ENCODE data around the gene UROC1. TPM values are rescaled to one million over a fixed set of nuclear protein-coding genes. Genes with fewer than 3 reads are reported as not detected.

Gene UROC1
- total RNA-seq, 1 experiment from 2014 or later, result not detected

- H3K4me2 ChIP-seq (ENCODE audit: insufficient read depth, insufficient read length, low read length), result no peak overlapping the region
- no peak overlapping the region for H4K91ac ChIP-seq (ENCODE audit: insufficient read length, low read depth, low read length)
- H3K79me2 ChIP-seq (ENCODE audit: insufficient read depth, low read length), result no peaks in the 10 kb centered on the region
- H3K56ac ChIP-seq (ENCODE audit: insufficient read length, low read depth, low read length), result no peak overlapping the region
- H3K18ac ChIP-seq (ENCODE audit: insufficient read length, low read depth, low read length), result no peak overlapping the region
- no peak overlapping the region for H3K4ac ChIP-seq (ENCODE audit: low read depth, low read length)
- no peak overlapping the region for H2AFZ ChIP-seq (ENCODE audit: low read length)
- H3K23me2 ChIP-seq (ENCODE audit: insufficient read length, low read depth, low read length, poor library complexity, severe bottlenecking), result no peaks in the 10 kb centered on the region
- no peak overlapping the region for H3K23ac ChIP-seq (ENCODE audit: insufficient read length, low read depth, low read length)
- Mint-ChIP-seq H3K36me3 (ENCODE audit: insufficient read depth in 1 of 3, low read depth in 3 of 3) (no peaks in the 10 kb centered on the region; a peak in 1 of 7 replicates), H3K9me3 (no peaks in the 10 kb centered on the region), H3K27ac (peak overlapping the region in 1 of 3 experiments; percentile 86; a peak in 1 of 7 replicates), H3K27me3 (ENCODE audit: low read depth) (no peaks in the 10 kb centered on the region), H3K4me3 (no peak overlapping the region; a peak in 1 of 5 replicates), H3K4me1 (peaks cover 10 to 17% of the 10 kb centered on the region in 2 experiments)
- H2BK120ac ChIP-seq (ENCODE audit: low read depth, low read length, poor library complexity, severe bottlenecking), result no peak overlapping the region
- no peaks in the 10 kb centered on the region for H3K27me3 ChIP-seq (ENCODE audit: insufficient read depth, low read length)
- H3K4me1 ChIP-seq (ENCODE audit: insufficient read depth, low read length), result peaks cover 3% of the 10 kb centered on the region; the same call in 1 of the 2 replicates
- H2AK5ac ChIP-seq (ENCODE audit: insufficient read length, low read length), result no peak overlapping the region
- no peak overlapping the region for H4K8ac ChIP-seq (replicated peaks; ENCODE audit: insufficient read length, low read depth, low read length)
- H2BK15ac ChIP-seq (ENCODE audit: low read depth, low read length), result no peak overlapping the region
- no peak overlapping the region for H3K27ac ChIP-seq (ENCODE audit: insufficient read length, low read depth, low read length)
- no peak for TF ChIP-seq CTCF (conservative IDR thresholded peaks at IDR 0.05)
- H3K79me1 ChIP-seq (ENCODE audit: insufficient read depth, low read depth, low read length, poor library complexity, severe bottlenecking), result no peaks in the 10 kb centered on the region
- H4K20me1 ChIP-seq (ENCODE audit: control insufficient read depth, insufficient read depth, insufficient read length), result no peaks in the 10 kb centered on the region
- WGBS (ENCODE audit: extremely low coverage, insufficient read length, low lambda C conversion rate), result no CpG with 5 or more reads among the region's 9 CpGs
- no peak for DNase-seq
- no peak overlapping the region for H3T11ph ChIP-seq (ENCODE audit: low read length)
- no peak overlapping the region for H2BK20ac ChIP-seq (ENCODE audit: low read depth, low read length, poor library complexity, severe bottlenecking)
- H4K5ac ChIP-seq (ENCODE audit: insufficient read length, low read depth, low read length), result no peak overlapping the region
- no peak overlapping the region for H2BK12ac ChIP-seq (ENCODE audit: insufficient read length, low read depth, low read length)
- H3K14ac ChIP-seq (ENCODE audit: insufficient read depth, low read length), result 0 out of 2 replicates have a peak overlapping the region, but pooled peaks have one; percentile 28
- no peaks in the 10 kb centered on the region for H3K9me3 ChIP-seq (ENCODE audit: control insufficient read depth, low read depth, low read length)
- H2BK5ac ChIP-seq (ENCODE audit: insufficient read length, low read length), result no peak overlapping the region
- no peak overlapping the region for H3K9ac ChIP-seq (ENCODE audit: extremely low read depth, insufficient read length, low read length)
Measured at GRCh38 chr3:126499401-126499800, 18.2 kb downstream of the UROC1 start.
